OCI-LY3 (cell line): ENCODE measurements around the gene GGT1.

Experiments
- H2AFZ ChIP-seq: fragments of 200-600, 300-600 bp; shearing (Covaris generic); 2 replicates; pipeline ENCODE4 v1.6.0; 2014; ENCODE audit warnings: antibody characterized with exemption, low read depth, low read length
- H3K27ac ChIP-seq: fragments of 200-600, 300-600 bp; sonication (generic); 2 replicates; pipeline ENCODE4 v1.5.1; 2014; ENCODE audit warnings: mild to moderate bottlenecking, low read length, moderate library complexity, mixed read lengths
- H3K27me3 ChIP-seq: fragments of 200-600, 300-600 bp; sonication (generic); 2 replicates; pipeline ENCODE4 v1.6.1; 2014; ENCODE audit warnings: low read depth, low read length, mixed read lengths
- H3K36me3 ChIP-seq: fragments of 200-600, 300-600 bp; sonication (generic); replicated peaks from 2 replicates; pipeline ENCODE3; 2014; ENCODE audit warnings: low read depth, low read length, mixed read lengths
- H3K4me1 ChIP-seq: fragments of 300-600, 200-600 bp; sonication (generic); 2 replicates; pipeline ENCODE4 v1.6.1; 2014; ENCODE audit warnings: low read length, mixed read lengths
- H3K4me2 ChIP-seq: fragments of 200-600, 300-600 bp; sonication (generic); 2 replicates; pipeline ENCODE4 v1.6.1; 2014; ENCODE audit warnings: low read length, mixed read lengths
- H3K4me3 ChIP-seq: fragments of 300-600, 200-600 bp; sonication (generic); 2 replicates; pipeline ENCODE4 v1.5.1; 2014; ENCODE audit warnings: antibody characterized with exemption, mild to moderate bottlenecking, low read length, moderate library complexity
- H3K79me2 ChIP-seq: fragments of 300-600, 200-600 bp; shearing (Covaris generic); 2 replicates; pipeline ENCODE4 v1.6.1; 2014; ENCODE audit warnings: mild to moderate bottlenecking, low read length, mixed read lengths
- H3K9ac ChIP-seq: fragments of 300-600, 200-600 bp; shearing (Covaris generic); 2 replicates; pipeline ENCODE4 v1.6.0; 2014; ENCODE audit warnings: mild to moderate bottlenecking, low read length, moderate library complexity
- H3K9me3 ChIP-seq: fragments of 200-600, 300-600 bp; shearing (Covaris generic); 2 replicates; pipeline ENCODE4 v1.6.1; 2014; ENCODE audit warnings: low read length, mixed read lengths; ENCODE audit not compliant: insufficient read depth
- H4K20me1 ChIP-seq: fragments of 200-600, 300-600 bp; sonication (generic); 2 replicates; pipeline ENCODE4 v1.6.1; 2016; ENCODE audit warnings: low read length, mixed read lengths; ENCODE audit not compliant: insufficient read depth
- CTCF ChIP-seq: fragments of 200-600, 300-600 bp; sonication (generic); IDR thresholded peaks from 2 replicates; pipeline ENCODE4 v1.5.1; 2014; ENCODE audit warnings: antibody characterized with exemption, low read length, low read depth
- EZH2phosphoT487 ChIP-seq: fragments of 200-600 bp; shearing (Covaris generic); IDR thresholded peaks from 2 replicates; pipeline ENCODE4 v1.6.1; 2018; ENCODE audit warnings: antibody characterized with exemption, mixed run types, low read depth

GGT1 gene

GRCh38 chr22:24576778-24577177 lies 26.2 kb upstream of the GGT1 start:
- H3K27ac ChIP-seq, result no peak overlapping the region
- H3K4me1 ChIP-seq, result no peaks in the 10 kb centered on the region
- H3K36me3 ChIP-seq, result peaks cover 42% of the 10 kb centered on the region
- TF ChIP-seq EZH2phosphoT487, result no peak
- no peak for TF ChIP-seq CTCF
- no peak overlapping the region for H2AFZ ChIP-seq
- H4K20me1 ChIP-seq, result no peaks in the 10 kb centered on the region
- H3K27me3 ChIP-seq, result no peaks in the 10 kb centered on the region
- no peaks in the 10 kb centered on the region for H3K79me2 ChIP-seq
- H3K9me3 ChIP-seq, result no peaks in the 10 kb centered on the region
- H3K4me2 ChIP-seq, result no peak overlapping the region
- no peak overlapping the region for H3K9ac ChIP-seq
- no peak overlapping the region for H3K4me3 ChIP-seq

DNA sequence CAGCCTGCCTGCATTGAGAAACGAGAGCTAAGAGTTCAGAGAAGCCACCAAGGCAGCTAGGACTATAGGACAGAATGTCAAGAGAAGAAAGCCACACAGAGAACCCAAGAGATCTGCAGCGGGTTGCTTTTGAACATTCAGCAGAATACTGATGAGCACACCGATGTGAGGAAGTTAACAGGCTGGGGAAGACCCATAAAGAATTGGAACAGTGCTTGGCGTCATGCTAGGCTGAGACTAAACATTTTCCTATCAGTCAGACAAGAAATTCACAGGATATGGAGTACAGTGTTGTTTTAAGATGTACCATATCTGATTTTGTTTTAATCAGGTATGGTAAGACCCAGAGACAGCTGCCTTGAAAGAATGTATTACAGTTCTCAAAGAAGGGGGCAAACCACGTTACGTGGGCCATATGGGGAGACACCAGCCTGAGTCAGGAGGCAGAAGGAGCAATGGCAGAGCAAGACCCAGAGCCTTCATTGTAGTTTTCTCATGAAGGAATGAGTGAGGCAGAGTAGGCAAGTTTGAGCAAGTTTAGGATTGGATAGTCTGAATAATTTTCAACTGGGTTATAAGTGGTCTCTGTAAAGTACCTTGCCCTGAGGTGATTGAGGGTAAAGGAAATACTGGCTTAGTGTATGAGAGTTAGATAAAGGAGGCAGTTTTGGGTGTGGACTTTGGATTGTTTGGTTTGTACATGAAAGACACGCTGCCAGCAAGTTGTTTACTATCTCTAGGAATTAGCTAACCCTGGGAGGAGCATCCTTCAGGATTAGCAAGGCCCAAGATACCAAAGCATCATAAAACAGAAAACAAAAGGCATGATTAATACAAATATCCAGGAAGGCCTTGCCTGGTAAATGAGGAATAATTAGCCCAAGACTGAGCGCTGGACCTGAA lies 24.4 kb upstream of the GGT1 start:
- Histone ChIP-seq H3K4me2 (no peak overlapping the region), H4K20me1 (no peaks in the 10 kb centered on the region), H3K27me3 (no peaks in the 10 kb centered on the region), H3K9ac (no peak overlapping the region), H3K79me2 (no peaks in the 10 kb centered on the region), H3K4me3 (no peak overlapping the region), H3K9me3 (no peaks in the 10 kb centered on the region), H2AFZ (no peak overlapping the region), H3K36me3 (peaks cover 26% of the 10 kb centered on the region), H3K27ac (no peak overlapping the region), H3K4me1 (no peaks in the 10 kb centered on the region)
- TF ChIP-seq CTCF, result no peak

GRCh38 chr22:24579258-24579601 lies 23.8 kb upstream of the GGT1 start:
- H3K36me3 ChIP-seq, result peaks cover 21% of the 10 kb centered on the region

DNA sequence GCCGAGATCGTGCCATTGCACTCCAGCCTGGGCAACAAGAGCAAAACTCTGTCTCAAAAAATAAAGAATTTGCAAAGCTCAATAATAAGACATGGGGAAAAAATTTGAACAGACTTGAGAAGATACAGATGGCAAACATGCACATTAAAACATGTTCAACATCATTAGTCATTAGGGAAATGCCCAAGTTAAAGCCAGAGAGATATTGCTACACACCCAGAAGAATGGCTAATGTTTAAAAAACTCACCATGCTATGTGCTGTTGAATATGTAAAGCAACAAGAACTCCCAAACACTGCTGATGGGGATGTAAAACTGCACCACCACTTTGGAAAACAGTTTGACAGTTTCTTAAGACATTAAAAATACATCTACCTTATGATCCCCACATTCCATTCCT lies 22.7 kb upstream of the GGT1 start:
- H3K79me2 ChIP-seq, result no peaks in the 10 kb centered on the region
- no peaks in the 10 kb centered on the region for H4K20me1 ChIP-seq
- no peak overlapping the region for H2AFZ ChIP-seq
- no peak overlapping the region for H3K4me3 ChIP-seq
- no peak overlapping the region for H3K27ac ChIP-seq
- H3K36me3 ChIP-seq, result peaks cover 13% of the 10 kb centered on the region
- no peaks in the 10 kb centered on the region for H3K9me3 ChIP-seq
- no peak overlapping the region for H3K9ac ChIP-seq
- no peak overlapping the region for H3K4me2 ChIP-seq
- TF ChIP-seq CTCF (no peak), EZH2phosphoT487 (no peak)
- H3K27me3 ChIP-seq, result no peaks in the 10 kb centered on the region
- H3K4me1 ChIP-seq, result no peaks in the 10 kb centered on the region

More at GRCh38 chr22:24579258-24579601, 23.8 kb upstream of the GGT1 start:
- H3K27ac ChIP-seq, result no peak overlapping the region
- H3K4me2 ChIP-seq, result no peak overlapping the region
- no peaks in the 10 kb centered on the region for H3K27me3 ChIP-seq
- H3K9me3 ChIP-seq, result no peaks in the 10 kb centered on the region
- TF ChIP-seq CTCF, result no peak
- TF ChIP-seq EZH2phosphoT487, result no peak
- no peak overlapping the region for H3K9ac ChIP-seq
- no peak overlapping the region for H3K4me3 ChIP-seq
- no peaks in the 10 kb centered on the region for H3K79me2 ChIP-seq
- H2AFZ ChIP-seq, result no peak overlapping the region
- H4K20me1 ChIP-seq, result no peaks in the 10 kb centered on the region
- H3K4me1 ChIP-seq, result no peaks in the 10 kb centered on the region
